H1 (cell line): ENCODE results near the gene GOLIM4. TPM values are rescaled to one million over a fixed set of nuclear protein-coding genes. Genes with fewer than 3 reads are reported as not detected.

Source experiments
- CTCF ChIA-PET: fragments of 300-600 bp; sonication (Branson Sonifier 250); formaldehyde crosslinking; loops from one replicate; lab custom pipeline; 2021; ENCODE audit not compliant: partially characterized antibody; lab: Charles Lee
- POLR2A ChIA-PET: fragments of 300-600 bp; sonication (Branson Sonifier 250); formaldehyde crosslinking; loops from one replicate; lab custom pipeline; 2021; ENCODE audit warnings: inconsistent platforms; ENCODE audit not compliant: partially characterized antibody; lab: Charles Lee
- DNase-seq, 2 experiments: peaks; one replicate each; pipeline versions ENCODE4 v3.0.0 to v3.0.0-alpha.2; 2010 to 2022; ENCODE audit warnings: low spot score in 2 of 2, low read depth in 1 of 2, mixed read lengths in 1 of 2
- FAIRE-seq: peaks from 2 replicates; lab custom pipeline; 2011; peaks lifted over from hg19 to GRCh38; lab: Jason Lieb, UNC
- H2AFZ ChIP-seq: 2 replicates; pipeline ENCODE4 v1.8.1; 2012; ENCODE audit warnings: low read length, inconsistent platforms
- H2AK5ac ChIP-seq: 2 replicates; pipeline ENCODE4 v1.6.1; 2013; ENCODE audit warnings: low read depth, low read length
- H2BK120ac ChIP-seq: replicated peaks from 2 replicates; pipeline ENCODE3; 2013; ENCODE audit warnings: low read depth, low read length, inconsistent platforms
- H2BK12ac ChIP-seq: 2 replicates; pipeline ENCODE4 v1.6.1; 2013; ENCODE audit warnings: low read depth, low read length
- H2BK15ac ChIP-seq: 2 replicates; pipeline ENCODE4 v1.6.1; 2013; ENCODE audit warnings: low read length
- H2BK20ac ChIP-seq: 2 replicates; pipeline ENCODE4 v1.6.1; 2013; ENCODE audit warnings: low read length
- H2BK5ac ChIP-seq: 2 replicates; pipeline ENCODE4 v1.6.1; 2013; ENCODE audit warnings: low read depth, low read length
- H3K14ac ChIP-seq: 2 replicates; pipeline ENCODE4 v1.6.1; 2013; ENCODE audit warnings: inconsistent platforms; ENCODE audit not compliant: insufficient read length
- H3K18ac ChIP-seq: 2 replicates; pipeline ENCODE4 v1.6.1; 2013; ENCODE audit warnings: low read length; ENCODE audit errors: extremely low read depth
- H3K23ac ChIP-seq: 2 replicates; pipeline ENCODE4 v1.6.1; 2013; ENCODE audit warnings: inconsistent platforms; ENCODE audit not compliant: insufficient read length
- H3K23me2 ChIP-seq: 2 replicates; pipeline ENCODE4 v1.6.1; 2013; ENCODE audit warnings: low read depth, low read length
- H3K27ac ChIP-seq: 2 replicates; pipeline ENCODE4 v1.6.1; 2011; ENCODE audit warnings: low read depth, low read length, inconsistent platforms
- H3K27me3 ChIP-seq, 4 experiments: replicated peaks in 1 of 4; 1 replicate in 1 of 4; 2 replicates in 3 of 4; pipeline versions ENCODE4 v1.6.1 to v1.8.1; 2011 to 2013; ENCODE audit warnings: low read length in 3 of 4, mild to moderate bottlenecking in 3 of 4, inconsistent platforms in 2 of 4, mixed read lengths in 2 of 4, moderate library complexity in 1 of 4; ENCODE audit not compliant: control insufficient read depth in 3 of 4, insufficient read depth in 3 of 4; ENCODE audit errors: extremely low read depth in 1 of 4
- H3K36me3 ChIP-seq, 4 experiments: 2 replicates each; pipeline versions ENCODE4 v1.6.1 to v1.8.1; 2011 to 2013; ENCODE audit warnings: mild to moderate bottlenecking in 4 of 4, low read length in 3 of 4, moderate library complexity in 2 of 4, control low read depth in 1 of 4, inconsistent platforms in 1 of 4; ENCODE audit not compliant: insufficient read depth in 4 of 4, control insufficient read depth in 2 of 4
- H3K4ac ChIP-seq: replicated peaks from 2 replicates; pipeline ENCODE3; 2013; ENCODE audit warnings: low read length, low read depth, mixed read lengths, inconsistent platforms; ENCODE audit not compliant: insufficient read length
- H3K4me1 ChIP-seq, 4 experiments: replicated peaks in 1 of 4; 1 replicate in 1 of 4; 2 replicates in 3 of 4; pipeline versions ENCODE4 v1.6.1 to v1.8.1; 2011 to 2013; ENCODE audit warnings: low read length in 3 of 4, inconsistent platforms in 2 of 4, mixed read lengths in 1 of 4; ENCODE audit not compliant: insufficient read depth in 4 of 4, control insufficient read depth in 3 of 4
- H3K4me2 ChIP-seq, 2 experiments: 2 replicates each; pipeline versions ENCODE4 v1.6.1 to v1.8.1; 2011 to 2013; ENCODE audit warnings: low read depth in 2 of 2, low read length in 2 of 2, control low read depth in 1 of 2, inconsistent platforms in 1 of 2, mild to moderate bottlenecking in 1 of 2; ENCODE audit not compliant: insufficient read depth in 1 of 2
- H3K4me3 ChIP-seq, 4 experiments: fragments of 200-600, 300-600 bp in 1 of 4; sonication (generic), shearing (Covaris generic), sonication (Bioruptor Twin) in 1 of 4; 2 replicates each; pipeline versions ENCODE4 v1.5.1 to v1.8.1; 2011 to 2016; ENCODE audit warnings: low read length in 4 of 4, low read depth in 3 of 4, control low read depth in 2 of 4, inconsistent platforms in 2 of 4, mild to moderate bottlenecking in 2 of 4, mixed read lengths in 1 of 4, moderate library complexity in 1 of 4; ENCODE audit not compliant: insufficient read depth in 2 of 4; ENCODE audit errors: extremely low read depth in 1 of 4
- H3K56ac ChIP-seq: replicated peaks from 2 replicates; pipeline ENCODE3; 2013; ENCODE audit warnings: low read depth, mild to moderate bottlenecking, mixed read lengths, low read length, inconsistent platforms; ENCODE audit not compliant: insufficient read length
- H3K79me1 ChIP-seq: 2 replicates; pipeline ENCODE4 v1.6.1; 2013; ENCODE audit warnings: low read depth, low read length, control low read depth
- H3K79me2 ChIP-seq, 2 experiments: 2 replicates each; pipeline versions ENCODE4 v1.6.1 to v1.8.1; 2012 to 2013; ENCODE audit warnings: low read length in 2 of 2, mild to moderate bottlenecking in 2 of 2, inconsistent platforms in 1 of 2; ENCODE audit not compliant: insufficient read depth in 2 of 2, control insufficient read depth in 1 of 2
- H3K9ac ChIP-seq, 4 experiments: replicated peaks in 1 of 4; 1 replicate in 1 of 4; 2 replicates in 3 of 4; pipeline versions ENCODE4 v1.6.1 to v1.8.1; 2011 to 2013; ENCODE audit warnings: low read depth in 3 of 4, low read length in 3 of 4, control low read depth in 2 of 4, mild to moderate bottlenecking in 2 of 4, moderate library complexity in 2 of 4, inconsistent platforms in 1 of 4; ENCODE audit errors: extremely low read depth in 1 of 4
- H3K9me3 ChIP-seq, 2 experiments: 2 replicates each; pipeline versions ENCODE4 v1.6.1 to v1.8.1; 2012 to 2013; ENCODE audit warnings: mild to moderate bottlenecking in 2 of 2, moderate library complexity in 2 of 2, control low read depth in 1 of 2, inconsistent platforms in 1 of 2, low read depth in 1 of 2, low read length in 1 of 2, mixed read lengths in 1 of 2; ENCODE audit not compliant: insufficient read depth in 2 of 2
- H4K20me1 ChIP-seq, 2 experiments: replicated peaks in 1 of 2; 2 replicates each; pipeline versions ENCODE3 to v1.8.1; 2011 to 2013; ENCODE audit warnings: inconsistent platforms in 2 of 2, low read length in 2 of 2, mild to moderate bottlenecking in 1 of 2; ENCODE audit not compliant: insufficient read depth in 2 of 2, control insufficient read depth in 1 of 2
- H4K5ac ChIP-seq: 2 replicates; pipeline ENCODE4 v1.6.1; 2013; ENCODE audit warnings: low read length, low read depth, mixed read lengths, inconsistent platforms; ENCODE audit not compliant: insufficient read length
- H4K8ac ChIP-seq: 2 replicates; pipeline ENCODE4 v1.8.0; 2013; ENCODE audit warnings: mild to moderate bottlenecking, moderate library complexity, low read length, inconsistent platforms; ENCODE audit not compliant: insufficient read depth; ENCODE audit errors: extremely low read depth
- H4K91ac ChIP-seq: replicated peaks from 2 replicates; pipeline ENCODE3; 2013; ENCODE audit warnings: low read length, mixed read lengths, inconsistent platforms; ENCODE audit not compliant: insufficient read length
- CHD1 ChIP-seq: IDR thresholded peaks from 2 replicates; pipeline ENCODE4 v1.6.1; 2012; ENCODE audit warnings: low read depth, low read length, improper control_type of control experiment
- CHD2 ChIP-seq: IDR thresholded peaks from 2 replicates; pipeline ENCODE4 v1.6.1; 2012; ENCODE audit warnings: low read length, improper control_type of control experiment
- MAFK ChIP-seq: IDR thresholded peaks from 2 replicates; pipeline ENCODE4 v1.6.1; 2012; ENCODE audit warnings: low read depth, mild to moderate bottlenecking, improper control_type of control experiment, low read length
- NANOG ChIP-seq: IDR thresholded peaks from 2 replicates; pipeline ENCODE4 v1.6.1; 2011; ENCODE audit warnings: low read length, low read depth, mild to moderate bottlenecking, inconsistent platforms; ENCODE audit not compliant: insufficient read depth, poor library complexity, severe bottlenecking
- TAF7 ChIP-seq: optimal IDR thresholded peaks from 2 replicates; pipeline ENCODE3; 2011; ENCODE audit warnings: low read depth, mild to moderate bottlenecking, inconsistent platforms, low read length, moderate library complexity, borderline replicate concordance
- WGBS, 2 experiments: shearing (Covaris generic) in 1 of 2; methylation state at CpG; one replicate each; pipeline versions ENCODE4 v1.1.6 to v1.1.7; 2013 to 2015; ENCODE audit warnings: low lambda C conversion rate in 2 of 2, mixed read lengths in 2 of 2, inconsistent platforms in 1 of 2, low coverage in 1 of 2, missing lambda C conversion rate in 1 of 2; ENCODE audit not compliant: insufficient replicate concordance in 2 of 2, insufficient coverage in 1 of 2, insufficient read length in 1 of 2; ENCODE audit errors: extremely low coverage in 1 of 2, missing lambda C conversion rate in 1 of 2; 5-methylcytosine and 5-hydroxymethylcytosine counted together
- polyA plus RNA-seq, 7 experiments: library from polyadenylated mRNA; depleted of rRNA in 3 of 7; stranded (reverse) in 5 of 7; unstranded in 2 of 7; fragments of >200 nt in 5 of 7; fragments of 200-250 nt in 2 of 7; gene quantifications; 1 replicate in 5 of 7; 2 replicates in 1 of 7; 4 replicates in 1 of 7; pipeline versions ENCODE4 v1.2.1 to v1.2.3, GENCODE V29; 2011 to 2013; ENCODE audit warnings: missing spikeins in 2 of 7, mixed read lengths in 2 of 7
- total RNA-seq: library from RNA; stranded (reverse); fragmentation: NEBNext Ultra II Directional; extraction: Animal tissue kit (Norgen Biotek cat#: 25700); gene quantifications from 2 replicates; pipeline ENCODE4 v1.2.1, GENCODE V29; 2021

The GOLIM4 gene
- total and polyA plus RNA-seq, 2 of the 8 experiments (the other 6 are each of a cell fraction or from before 2014, with no cell fraction given) = 5.6 to 29.7 TPM

GRCh38 chr3:167967257-167968036 lies 128.3 kb downstream of the GOLIM4 start:
- WGBS, 2 experiments = 88% methylated on average over 5 of the region's 5 CpGs; no CpG with 5 or more reads in 1 of the 2 experiments
- ChIA-PET CTCF (interaction anchor here (1.4 kb wide), 1 partner anchor 35 kb away, joined by 3 read pairs; no protein-coding TSS in a partner anchor), POLR2A (no interaction called here)
- no peaks in the 10 kb centered on the region for H3K4me1 ChIP-seq
- no peak overlapping the region for H3K4ac ChIP-seq
- H3K23ac ChIP-seq = no peak overlapping the region
- no peak overlapping the region for H3K9ac ChIP-seq
- H3K18ac ChIP-seq = no peak overlapping the region
- no peak overlapping the region for H3K4me2 ChIP-seq
- no peak overlapping the region for H3K27ac ChIP-seq
- no peak overlapping the region for H3K56ac ChIP-seq
- no peak overlapping the region for H3K14ac ChIP-seq
- no peak overlapping the region for H2BK5ac ChIP-seq
- peaks cover 0 to 1% (median 0%) of the 10 kb centered on the region in 4 experiments; a peak in 1 of 7 replicates for H3K27me3 ChIP-seq
- H2AFZ ChIP-seq = 0 out of 2 replicates have a peak overlapping the region, but pooled peaks have one; percentile 78
- H4K20me1 ChIP-seq = no peaks in the 10 kb centered on the region
- no peak overlapping the region for H2AK5ac ChIP-seq
- FAIRE-seq = no peak
- H3K9me3 ChIP-seq = no peaks in the 10 kb centered on the region
- no peaks in the 10 kb centered on the region for H3K23me2 ChIP-seq
- no peak overlapping the region for H4K5ac ChIP-seq
- H2BK12ac ChIP-seq = no peak overlapping the region
- no peak for DNase-seq
- H3K79me2 ChIP-seq = no peaks in the 10 kb centered on the region
- no peak overlapping the region for H4K8ac ChIP-seq
- no peak overlapping the region for H3K4me3 ChIP-seq
- no peak overlapping the region for H4K91ac ChIP-seq
- H3K79me1 ChIP-seq = no peaks in the 10 kb centered on the region
- no peaks in the 10 kb centered on the region for H3K36me3 ChIP-seq
- H2BK20ac ChIP-seq = no peak overlapping the region
- no peak overlapping the region for H2BK15ac ChIP-seq
- no peak overlapping the region for H2BK120ac ChIP-seq
- TF ChIP-seq MAFK (no peak), CHD2 (no peak), NANOG (no peak), CHD1 (no peak), TAF7 (no peak)
